GM21367 (cell line): ENCODE measurements around the gene DMPK.
"Not testable (repeated sequence)": the region's sequence is repeated elsewhere in the genome, so short reads cannot be mapped to it uniquely, and the experiment has no call there.

Experiments used
- ATAC-seq: cut with Tn5 transposase; IDR thresholded peaks from one replicate; pipeline ENCODE4 v1.9.1; 2021; ENCODE audit not compliant: unreplicated experiment

The DMPK gene

GRCh38 chr19:45752639-45753038 lies 29.7 kb downstream of the DMPK start:
- no peak for ATAC-seq

- not testable (repeated sequence) for ATAC-seq
These were observed 30.8 kb downstream of the DMPK start for GRCh38 chr19:45751483-45751882.

- ATAC-seq = no peak
These were observed 34.8 kb downstream of the DMPK start for GRCh38 chr19:45747513-45747912.

- ATAC-seq = no peak
These were observed 35.4 kb downstream of the DMPK start for GRCh38 chr19:45746866-45747265.

GRCh38 chr19:45745606-45746005 lies 36.7 kb downstream of the DMPK start:
- ATAC-seq = no peak

GRCh38 chr19:45742969-45743368 lies 39.3 kb downstream of the DMPK start:
- ATAC-seq = no peak

GRCh38 chr19:45739498-45740439 lies 42.5 kb downstream of the DMPK start:
- ATAC-seq = no peak

GRCh38 chr19:45733160-45733810 lies 49.0 kb downstream of the DMPK start, which contains the start of gene MEIOSIN:
TSS of gene MEIOSIN (plus strand) at chr19:45733439. CDS start at chr19:45735377, 1,938 bp downstream.
- ATAC-seq = no peak

- ATAC-seq = peak; percentile 89
These were observed 51.7 kb downstream of the DMPK start, which contains the start of gene FBXO46 for GRCh38 chr19:45730368-45731288. TSS of gene FBXO46 (minus strand) at chr19:45730896. CDS start at chr19:45713495, 17,401 bp downstream.

- no peak for ATAC-seq
These were observed 52.4 kb downstream of the DMPK start for GRCh38 chr19:45729800-45730290.

- not testable (repeated sequence) for ATAC-seq
These were observed 53.6 kb downstream of the DMPK start for GRCh38 chr19:45728683-45729082.

- not testable (repeated sequence) for ATAC-seq
These were observed 62.2 kb downstream of the DMPK start for GRCh38 chr19:45720065-45720464.
